ENCODE measurements around the gene LURAP1L.

The LURAP1L gene

GRCh38 chr9:12813960-12814876 is 39.4 kb downstream of the LURAP1L start:
- no peak for DNase-seq

DNA sequence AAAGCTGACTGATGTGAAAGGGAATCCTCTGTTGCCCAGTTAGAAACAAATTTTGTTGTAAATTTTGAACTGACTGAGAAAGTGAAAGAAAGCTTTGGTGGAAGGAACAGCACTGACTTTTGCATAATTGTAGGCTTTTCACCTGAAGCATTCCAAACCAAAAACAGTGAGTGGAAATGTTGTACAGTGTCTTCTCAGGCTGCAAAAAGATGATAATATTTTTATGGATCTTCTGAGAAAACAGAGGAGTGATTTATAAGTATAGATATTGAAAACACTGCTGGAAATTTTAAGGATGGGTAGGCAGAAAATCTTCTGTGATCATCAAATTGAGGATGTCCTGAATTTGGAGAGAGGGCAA is 40.0 kb downstream of the LURAP1L start:
- DNase-seq, result no peak

- no peak for DNase-seq
Observed at GRCh38 chr9:12815888-12816287, 41.1 kb downstream of the LURAP1L start.

DNA sequence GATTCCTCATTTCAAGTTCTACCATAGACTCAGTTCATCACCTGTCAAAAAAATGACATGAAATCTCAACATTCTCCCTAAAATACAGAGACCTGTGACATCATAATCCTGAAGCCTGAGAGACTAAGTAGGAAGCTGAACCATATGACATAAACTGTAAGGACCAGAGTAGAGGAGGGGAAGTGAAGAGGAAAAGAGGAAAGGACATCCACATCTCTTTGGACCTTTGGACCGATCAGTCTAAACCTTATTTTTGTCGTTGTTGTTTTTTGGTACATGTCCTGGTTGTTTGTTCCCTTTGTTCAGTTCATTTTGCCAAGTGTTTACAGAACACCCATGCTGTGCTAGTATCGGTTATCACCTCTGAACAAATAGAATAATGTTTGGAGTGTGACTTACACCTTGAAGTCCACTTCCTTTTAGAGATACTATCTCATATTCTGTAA is 41.9 kb downstream of the LURAP1L start:
- no peak for DNase-seq

GRCh38 chr9:12817702-12818101 is 42.9 kb downstream of the LURAP1L start:
- no peak for DNase-seq

- no peak for DNase-seq
Observed at GRCh38 chr9:12818431-12819000, 43.7 kb downstream of the LURAP1L start.

GRCh38 chr9:12819436-12820185 is 44.8 kb downstream of the LURAP1L start:
- no peak for DNase-seq

DNA sequence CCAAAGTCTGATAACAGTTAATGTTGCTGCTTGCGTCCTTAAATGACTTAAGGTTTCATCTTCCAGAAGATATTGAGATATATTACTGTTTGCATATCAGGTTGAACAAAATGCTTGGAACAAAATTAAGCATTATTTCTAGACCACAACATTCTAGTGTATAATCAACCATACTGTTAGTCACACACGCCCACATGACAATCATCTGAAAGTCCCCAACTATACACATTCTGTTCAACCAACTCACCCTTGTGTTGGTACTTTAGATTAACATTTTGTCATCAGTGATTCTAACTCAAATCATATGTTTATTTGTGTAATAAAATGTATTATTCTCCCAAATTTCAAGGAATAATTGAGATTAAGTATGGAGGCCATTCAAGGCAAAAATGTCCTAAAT is 47.3 kb downstream of the LURAP1L start:
- DNase-seq, result no peak

GRCh38 chr9:12826924-12827565 is 52.2 kb downstream of the LURAP1L start:
- DNase-seq, result no peak

- no peak for DNase-seq
Observed at GRCh38 chr9:12833701-12834100, 58.9 kb downstream of the LURAP1L start.

DNA sequence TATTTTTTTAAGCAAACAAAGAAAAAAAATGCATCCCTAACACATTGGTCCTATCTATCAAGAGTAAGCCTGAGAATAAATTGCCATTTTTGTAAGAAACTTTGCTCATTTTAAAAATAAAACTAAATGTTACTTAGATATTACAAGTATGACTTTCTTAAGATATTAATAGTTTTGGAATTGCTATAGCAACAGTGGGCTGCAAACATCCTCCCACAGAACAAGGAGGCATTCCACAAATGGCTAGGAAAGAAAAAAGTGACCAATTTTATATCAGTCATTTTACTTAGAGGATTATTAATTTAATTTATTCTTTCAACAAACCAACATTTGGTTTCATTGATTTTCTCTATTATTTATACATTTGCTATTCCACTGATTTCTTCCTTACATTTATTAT is 63.7 kb downstream of the LURAP1L start:
- no peak for DNase-seq

DNA sequence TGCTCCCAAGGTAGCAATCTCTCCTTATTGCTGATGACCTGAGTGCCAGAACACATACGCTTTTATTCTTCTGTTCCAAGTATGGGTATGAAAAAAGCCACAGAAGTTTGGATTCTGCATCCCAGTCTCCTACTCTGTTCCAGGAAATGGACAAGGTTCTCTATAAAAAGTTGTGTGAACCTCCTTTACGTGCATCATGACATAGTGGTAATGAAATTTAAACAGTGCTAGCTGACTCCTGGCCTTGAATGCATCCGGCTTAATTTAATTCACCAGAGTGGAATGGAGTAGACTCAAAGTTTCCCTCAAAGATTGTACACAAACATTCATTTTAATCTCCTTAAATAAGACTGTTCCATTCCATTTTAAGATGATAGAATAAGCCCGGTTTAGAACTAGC is 68.9 kb downstream of the LURAP1L start:
- no peak for DNase-seq

DNA sequence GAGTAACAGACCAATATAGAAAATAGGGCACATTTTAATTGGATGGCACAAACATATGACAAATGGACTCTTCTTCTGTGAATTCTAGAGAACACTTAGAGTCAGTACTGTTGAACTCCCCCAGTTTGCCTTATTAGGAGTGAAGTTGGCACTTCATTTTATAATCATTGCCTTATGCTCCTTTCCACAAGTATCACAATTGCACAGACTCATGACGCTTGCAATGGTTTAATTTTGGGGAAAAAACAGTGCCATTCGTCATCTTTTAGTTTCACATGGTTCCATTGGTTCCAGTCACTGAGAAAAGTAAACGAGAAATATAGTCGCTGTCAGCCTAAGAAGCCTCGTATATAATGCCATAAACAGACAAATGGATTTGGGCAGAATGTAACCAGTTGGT is 71.2 kb downstream of the LURAP1L start:
- DNase-seq, result no peak

- DNase-seq, result no peak
Observed at GRCh38 chr9:12847561-12847960, 72.7 kb downstream of the LURAP1L start.

GRCh38 chr9:12849486-12850003 is 74.7 kb downstream of the LURAP1L start:
- no peak for DNase-seq

DNA sequence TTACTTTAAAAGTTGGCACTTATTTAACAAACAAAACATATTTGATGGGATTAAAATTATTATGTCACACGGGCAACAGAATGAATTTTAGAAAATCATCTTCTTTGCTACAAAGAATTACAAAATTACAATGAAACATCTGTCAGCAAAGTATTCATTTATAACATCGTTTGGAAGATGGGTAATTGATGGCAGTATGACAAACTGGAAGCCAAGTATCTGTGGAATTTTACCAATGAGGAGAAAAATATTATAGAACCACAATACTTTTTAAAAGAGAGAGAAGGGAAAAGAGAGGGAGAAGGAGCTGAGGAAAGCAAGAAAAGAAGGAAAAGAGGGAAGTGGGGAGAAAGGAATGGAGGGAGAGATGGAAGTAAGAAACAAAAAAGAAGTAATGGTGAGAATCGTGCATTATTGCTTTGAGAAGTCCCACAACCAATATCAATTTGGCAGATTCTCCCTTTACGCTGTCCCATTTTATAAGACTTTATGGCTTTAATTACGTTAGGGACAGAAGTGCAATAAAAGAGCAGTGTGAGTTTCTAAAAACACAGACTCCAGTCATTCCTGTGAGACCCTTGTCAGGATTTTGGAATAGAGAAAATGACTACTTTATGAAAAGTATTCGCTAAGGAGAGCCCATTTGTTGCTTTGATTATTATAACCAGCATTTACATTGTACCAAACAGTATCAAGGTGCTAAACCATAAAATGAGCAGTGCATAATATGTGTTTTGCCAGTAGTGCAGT is 76.7 kb downstream of the LURAP1L start:
- no peak for DNase-seq

GRCh38 chr9:12853051-12853450 is 78.2 kb downstream of the LURAP1L start:
- no peak for DNase-seq

DNA sequence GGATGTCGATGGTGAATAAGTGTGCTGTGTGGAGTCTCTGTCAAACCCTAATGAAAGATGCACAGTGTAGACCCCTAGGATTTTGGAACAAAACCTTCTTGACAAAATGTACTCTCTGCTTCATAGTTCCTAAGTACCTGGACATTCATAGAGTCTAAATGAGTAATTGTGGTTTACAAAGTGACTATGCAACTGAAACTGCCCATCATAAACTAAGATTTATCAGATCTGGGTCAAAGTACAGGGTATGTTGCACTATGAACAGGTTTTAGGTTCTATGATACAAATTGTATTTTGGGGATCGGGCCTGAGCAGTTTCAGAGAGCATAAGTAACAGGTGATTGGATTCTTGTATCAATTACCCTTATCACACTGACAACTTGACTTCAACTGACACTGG is 79.4 kb downstream of the LURAP1L start:
- DNase-seq, result no peak

GRCh38 chr9:12855066-12855465 is 80.2 kb downstream of the LURAP1L start:
- no peak for DNase-seq

GRCh38 chr9:12856603-12857002 is 81.8 kb downstream of the LURAP1L start:
- no peak for DNase-seq

DNA sequence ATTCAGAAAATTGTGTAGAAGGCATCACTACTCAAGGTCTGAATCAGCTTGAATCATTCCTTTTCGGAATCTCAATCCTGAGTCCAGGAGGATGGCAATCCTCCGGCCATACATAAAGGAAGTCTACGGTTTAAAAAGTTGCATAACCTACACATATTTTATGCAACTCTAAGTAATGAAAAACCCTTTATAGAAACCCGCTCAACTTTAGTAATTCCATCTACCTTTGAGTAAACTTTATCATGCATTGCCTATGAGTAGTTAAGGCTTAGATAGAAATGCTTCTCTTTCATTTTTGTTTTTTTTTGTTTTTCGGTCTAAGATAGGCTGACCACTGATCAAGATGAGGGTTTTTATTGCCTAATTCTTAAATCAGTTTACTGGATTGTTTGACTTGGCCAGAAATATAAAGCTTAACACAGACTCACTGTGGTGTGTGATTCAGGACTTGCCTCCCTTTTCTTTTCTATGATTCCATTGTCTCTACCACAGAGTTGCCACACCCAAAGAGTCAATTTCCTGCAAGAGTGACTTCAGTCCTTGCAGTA is 85.0 kb downstream of the LURAP1L start:
- no peak for DNase-seq

DNA sequence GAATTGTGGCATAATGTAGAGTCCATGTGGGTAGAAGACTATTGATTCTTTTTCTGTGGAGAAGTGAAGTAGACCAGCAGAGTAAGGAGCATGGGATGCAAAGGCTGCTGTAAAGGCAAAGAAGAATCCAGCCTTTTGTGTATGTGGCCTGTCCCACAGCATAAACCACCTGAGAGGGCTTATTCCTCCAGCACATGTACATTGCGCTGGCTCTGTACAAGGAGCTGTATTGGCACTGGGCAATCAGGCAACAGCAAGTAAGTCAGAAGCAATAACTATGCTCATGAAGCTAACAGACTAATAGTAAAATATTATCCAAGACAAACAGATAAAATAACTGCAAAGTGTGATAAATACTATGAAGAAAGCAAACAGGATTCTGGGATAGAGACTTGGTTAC is 86.2 kb downstream of the LURAP1L start:
- DNase-seq, result no peak
